ENCODE results near the gene TRIP12. TPM values are rescaled to one million over a fixed set of nuclear protein-coding genes. Genes with fewer than 3 reads are reported as not detected.

TRIP12 gene
- total RNA-seq, 1 donor from 2014 or later: 211 TPM

DNA sequence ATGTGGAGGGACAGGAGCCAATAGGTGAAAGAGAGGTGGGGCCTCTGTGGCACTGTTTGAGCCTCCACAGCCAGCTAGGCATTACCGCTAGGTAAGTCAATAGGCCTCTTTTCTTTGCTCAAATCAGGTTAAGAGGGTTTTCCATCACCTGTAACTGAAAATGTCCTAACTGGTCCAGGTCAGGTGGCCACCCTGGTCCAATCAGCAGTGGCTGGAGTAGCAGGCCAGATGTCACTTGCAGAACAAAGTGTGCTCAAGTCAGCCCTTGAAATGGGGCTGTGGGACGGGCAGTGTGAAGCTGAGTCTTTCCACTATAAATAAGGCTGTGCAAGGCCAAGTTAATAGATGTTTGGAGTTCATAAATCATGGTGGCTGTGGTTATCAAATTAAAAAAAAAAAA lies 21.4 kb upstream of the TRIP12 start:
- H3K27ac ChIP-seq: no peak overlapping the region
- intact Hi-C loops (cut with DNase I): no loop called here

GRCh38 chr2:229942671-229943070 lies 20.9 kb upstream of the TRIP12 start:
- DNase-seq: no peak
- H3K27ac ChIP-seq: no peak overlapping the region
- no peaks in the 10 kb centered on the region for H3K36me3 ChIP-seq
- H3K27me3 ChIP-seq: no peaks in the 10 kb centered on the region
- no peak overlapping the region for H3K4me3 ChIP-seq
- H3K4me1 ChIP-seq: no peaks in the 10 kb centered on the region
- ATAC-seq: no peak
- intact Hi-C loops (cut with DNase I): no loop called here
- no peak for TF ChIP-seq CTCF (IDR thresholded peaks at IDR 0.05)
- no peaks in the 10 kb centered on the region for H3K9me3 ChIP-seq

More for the DNA sequence above, 21.4 kb upstream of the TRIP12 start:
- Histone ChIP-seq H3K4me3 (no peak overlapping the region), H3K27me3 (no peaks in the 10 kb centered on the region), H3K9me3 (no peaks in the 10 kb centered on the region), H3K4me1 (no peaks in the 10 kb centered on the region), H3K36me3 (no peaks in the 10 kb centered on the region)
- DNase-seq (no peak), ATAC-seq (no peak)
- no peak for TF ChIP-seq CTCF (IDR thresholded peaks at IDR 0.05)

GRCh38 chr2:229937537-229937936 lies 15.7 kb upstream of the TRIP12 start:
- H3K4me3 ChIP-seq: no peak overlapping the region
- H3K27me3 ChIP-seq: no peaks in the 10 kb centered on the region
- DNase-seq (no peak), ATAC-seq (no peak)
- H3K27ac ChIP-seq: no peak overlapping the region
- intact Hi-C loops (cut with DNase I): no loop called here
- H3K36me3 ChIP-seq: no peaks in the 10 kb centered on the region
- no peak for TF ChIP-seq CTCF (IDR thresholded peaks at IDR 0.05)
- H3K4me1 ChIP-seq: no peaks in the 10 kb centered on the region
- no peaks in the 10 kb centered on the region for H3K9me3 ChIP-seq

DNA sequence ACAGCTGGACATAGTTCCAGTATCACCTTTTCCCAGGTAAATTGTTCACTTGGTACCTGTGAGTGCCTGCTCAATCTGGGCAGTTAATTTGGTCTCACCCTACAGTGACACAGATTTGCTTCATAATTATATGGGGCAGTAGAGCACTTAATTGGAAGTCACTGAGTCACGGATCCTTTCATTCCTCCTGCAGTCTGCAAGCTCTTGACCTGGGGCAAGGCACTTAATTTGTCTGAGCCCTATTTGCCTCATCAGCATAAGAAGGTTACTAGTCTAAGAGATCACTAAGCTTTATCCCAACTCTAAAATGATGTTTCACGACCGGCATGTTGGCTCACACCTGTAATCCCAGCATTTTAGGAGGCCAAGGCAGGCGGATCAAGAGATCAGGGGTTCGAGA lies 9.4 kb upstream of the TRIP12 start:
- Histone ChIP-seq H3K36me3 (no peaks in the 10 kb centered on the region), H3K4me3 (no peak overlapping the region), H3K27me3 (no peaks in the 10 kb centered on the region), H3K9me3 (no peaks in the 10 kb centered on the region), H3K27ac (no peak overlapping the region), H3K4me1 (no peaks in the 10 kb centered on the region)
- DNase-seq: no peak
- TF ChIP-seq CTCF (IDR thresholded peaks at IDR 0.05): no peak
- intact Hi-C loops (cut with DNase I): no loop called here
- no peak for ATAC-seq

- no peak overlapping the region for H3K4me3 ChIP-seq
- intact Hi-C loops (cut with DNase I): no loop called here
- TF ChIP-seq CTCF (IDR thresholded peaks at IDR 0.05): no peak
- H3K4me1 ChIP-seq: no peaks in the 10 kb centered on the region
- no peak for ATAC-seq
- no peaks in the 10 kb centered on the region for H3K27me3 ChIP-seq
- no peak overlapping the region for H3K27ac ChIP-seq
- DNase-seq: no peak
- no peaks in the 10 kb centered on the region for H3K36me3 ChIP-seq
- H3K9me3 ChIP-seq: no peaks in the 10 kb centered on the region
Observed at GRCh38 chr2:229930656-229931055, 8.8 kb upstream of the TRIP12 start.

- intact Hi-C loops (cut with DNase I): no loop called here
Observed at GRCh38 chr2:229927817-229928321, 6.1 kb upstream of the TRIP12 start.

More at GRCh38 chr2:229927817-229928321, 6.1 kb upstream of the TRIP12 start:
- ATAC-seq (no peak), DNase-seq (no peak)
- no peaks in the 10 kb centered on the region for H3K9me3 ChIP-seq
- no peak for TF ChIP-seq CTCF (IDR thresholded peaks at IDR 0.05)
- H3K27me3 ChIP-seq: no peaks in the 10 kb centered on the region
- peaks cover 8% of the 10 kb centered on the region for H3K4me1 ChIP-seq
- no peak overlapping the region for H3K27ac ChIP-seq
- no peak overlapping the region for H3K4me3 ChIP-seq
- no peaks in the 10 kb centered on the region for H3K36me3 ChIP-seq
